Measurements from ENCODE around the gene CDH13. TPM values are rescaled to one million over a fixed set of nuclear protein-coding genes. Genes with fewer than 3 reads are reported as not detected.

Gene CDH13
- total RNA-seq, 1 donor from 2014 or later = 20.9 TPM

DNA sequence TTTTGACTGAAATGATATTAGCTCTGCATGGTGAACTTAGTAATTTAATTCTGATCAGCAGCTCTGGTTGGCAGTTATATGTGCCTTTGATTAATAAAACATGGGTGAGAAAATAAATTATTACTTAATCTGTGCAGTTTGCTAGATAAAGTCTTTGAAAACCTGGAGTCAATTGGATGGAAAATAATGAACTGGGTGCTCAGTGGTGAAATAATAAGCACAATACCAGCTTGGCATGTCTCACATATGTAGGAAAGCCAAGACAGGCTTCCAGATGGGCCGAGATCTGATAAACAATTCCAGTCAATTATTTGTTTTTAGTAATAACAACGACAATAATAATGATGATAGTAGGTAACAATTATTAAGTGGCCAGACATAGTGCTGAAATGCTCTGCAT lies 326.7 kb downstream of the CDH13 start:
- H3K27me3 ChIP-seq (ENCODE audit: control insufficient read depth in 3 of 3, insufficient read depth in 3 of 3, low read length in 3 of 3) = no peaks in the 10 kb centered on the region
- H3K4me1 ChIP-seq (ENCODE audit: control insufficient read depth in 3 of 3, insufficient read depth in 3 of 3, low read length in 3 of 3) = peaks cover 0 to under 1% (median 0%) of the 10 kb centered on the region in 3 donors
- H3K36me3 ChIP-seq (ENCODE audit: control insufficient read depth in 3 of 3, insufficient read depth in 3 of 3, low read length in 3 of 3) = no peaks in the 10 kb centered on the region
- H3K4me3 ChIP-seq (ENCODE audit: low read length in 3 of 3) = no peak overlapping the region
- no peaks in the 10 kb centered on the region for H3K9me3 ChIP-seq (ENCODE audit: control insufficient read depth in 3 of 3, low read length in 3 of 3)
- no peak overlapping the region for H3K9ac ChIP-seq (ENCODE audit: low read depth in 1 of 3, low read length in 3 of 3)
- no peak overlapping the region for H3K27ac ChIP-seq (ENCODE audit: low read depth, low read length)

DNA sequence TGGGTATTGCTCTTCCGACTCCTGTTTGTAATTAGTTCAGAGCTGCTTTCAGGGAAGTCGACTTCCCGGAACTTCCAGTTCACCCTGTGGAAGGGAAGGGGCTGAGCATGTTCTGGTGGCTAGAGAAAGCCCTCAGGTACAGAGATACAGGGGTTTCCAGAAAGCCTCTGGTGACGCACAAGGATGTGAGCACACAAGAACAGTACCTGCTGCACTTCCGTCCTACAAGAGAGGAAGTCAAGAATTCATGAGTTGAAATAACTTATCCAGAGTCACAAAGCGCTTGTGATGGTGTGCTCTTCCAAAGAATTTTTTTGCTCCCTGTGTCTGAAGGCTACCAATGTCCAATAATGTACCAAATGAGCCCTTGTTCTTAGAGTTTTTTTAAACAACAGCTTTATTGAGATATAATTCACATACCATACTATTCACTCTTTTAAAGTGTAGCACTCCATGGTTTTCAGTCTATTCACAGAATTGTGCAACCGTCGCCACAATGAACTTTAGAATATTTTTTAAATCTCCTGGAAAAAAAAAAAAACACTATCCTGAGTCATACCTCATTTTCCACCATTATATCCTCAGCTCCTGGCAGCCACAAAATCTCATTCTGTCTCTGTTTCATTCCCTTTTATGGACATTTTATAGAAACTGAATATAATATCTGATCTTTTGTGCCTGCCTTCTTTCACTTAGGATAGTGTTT lies 327.6 kb downstream of the CDH13 start:
- Histone ChIP-seq H3K4me1 (ENCODE audit: control insufficient read depth in 3 of 3, insufficient read depth in 3 of 3, low read length in 3 of 3) (peaks cover 0 to 3% (median 0%) of the 10 kb centered on the region in 3 donors), H3K27ac (ENCODE audit: low read depth, low read length) (no peak overlapping the region), H3K9me3 (ENCODE audit: control insufficient read depth in 3 of 3, low read length in 3 of 3) (no peaks in the 10 kb centered on the region), H3K4me3 (ENCODE audit: low read length in 3 of 3) (no peak overlapping the region), H3K9ac (ENCODE audit: low read depth in 1 of 3, low read length in 3 of 3) (no peak overlapping the region), H3K36me3 (ENCODE audit: control insufficient read depth in 3 of 3, insufficient read depth in 3 of 3, low read length in 3 of 3) (no peaks in the 10 kb centered on the region), H3K27me3 (ENCODE audit: control insufficient read depth in 3 of 3, insufficient read depth in 3 of 3, low read length in 3 of 3) (no peaks in the 10 kb centered on the region)

DNA sequence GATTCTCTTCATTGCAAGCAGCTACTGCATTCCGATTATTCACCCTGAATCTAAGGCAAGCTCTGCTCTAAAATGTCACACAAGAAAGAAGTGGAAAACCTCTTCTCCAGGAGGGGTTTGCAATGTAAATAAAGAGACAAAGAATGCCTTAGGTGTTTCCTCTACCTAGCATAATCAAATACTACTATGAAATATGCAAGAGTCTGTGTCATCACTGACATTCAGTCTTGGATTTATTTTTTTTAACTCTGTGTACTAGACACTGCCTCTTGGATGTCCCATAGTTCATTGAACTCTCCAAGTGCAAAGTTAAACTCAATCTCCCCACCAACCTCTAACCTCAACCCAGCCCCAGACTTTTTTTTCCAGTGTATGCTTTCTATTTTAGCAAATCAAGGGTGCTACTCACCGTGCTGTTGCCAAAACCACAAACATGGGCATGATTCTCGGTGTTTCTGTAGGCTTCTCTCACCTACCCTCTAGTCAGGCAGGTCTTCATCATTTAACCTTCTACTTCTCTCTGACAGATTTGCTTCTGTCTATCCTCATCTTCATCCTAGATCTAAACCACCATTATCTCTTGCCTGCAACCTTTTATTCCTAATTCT lies 329.1 kb downstream of the CDH13 start:
- H3K36me3 ChIP-seq (ENCODE audit: control insufficient read depth in 3 of 3, insufficient read depth in 3 of 3, low read length in 3 of 3) = no peaks in the 10 kb centered on the region
- no peak overlapping the region for H3K9ac ChIP-seq (ENCODE audit: low read depth in 1 of 3, low read length in 3 of 3)
- no peak overlapping the region for H3K27ac ChIP-seq (ENCODE audit: low read depth, low read length)

DNA sequence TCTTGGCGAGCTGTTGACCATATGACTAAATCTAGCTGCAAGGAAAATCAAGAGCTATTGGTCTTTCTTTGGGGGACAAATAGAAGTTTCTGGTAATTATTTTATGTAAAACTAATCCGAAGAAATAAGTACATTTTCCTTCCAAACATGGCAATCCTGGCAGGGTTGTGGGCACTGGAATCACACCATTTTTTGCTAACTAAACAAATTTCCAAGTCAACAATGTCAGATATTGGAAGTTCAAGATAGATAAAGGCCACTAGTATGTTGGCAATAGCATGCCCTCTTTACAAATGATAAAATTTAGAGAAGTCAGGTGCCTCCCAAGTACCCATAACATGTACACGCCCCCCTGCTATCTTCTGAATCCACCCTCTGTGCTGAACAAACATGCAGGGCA lies 330.4 kb downstream of the CDH13 start:
- H3K4me3 ChIP-seq (ENCODE audit: low read length in 3 of 3) = no peak overlapping the region
- H3K27me3 ChIP-seq (ENCODE audit: control insufficient read depth in 3 of 3, insufficient read depth in 3 of 3, low read length in 3 of 3) = no peaks in the 10 kb centered on the region
- no peaks in the 10 kb centered on the region for H3K9me3 ChIP-seq (ENCODE audit: control insufficient read depth in 3 of 3, low read length in 3 of 3)
- H3K9ac ChIP-seq (ENCODE audit: low read depth in 1 of 3, low read length in 3 of 3) = no peak overlapping the region
- peaks cover 0 to 3% (median 0%) of the 10 kb centered on the region in 3 donors for H3K4me1 ChIP-seq (ENCODE audit: control insufficient read depth in 3 of 3, insufficient read depth in 3 of 3, low read length in 3 of 3)
- no peaks in the 10 kb centered on the region for H3K36me3 ChIP-seq (ENCODE audit: control insufficient read depth in 3 of 3, insufficient read depth in 3 of 3, low read length in 3 of 3)
- no peak overlapping the region for H3K27ac ChIP-seq (ENCODE audit: low read depth, low read length)

More for the DNA sequence above, 329.1 kb downstream of the CDH13 start:
- Histone ChIP-seq H3K4me3 (ENCODE audit: low read length in 3 of 3) (no peak overlapping the region), H3K27me3 (ENCODE audit: control insufficient read depth in 3 of 3, insufficient read depth in 3 of 3, low read length in 3 of 3) (no peaks in the 10 kb centered on the region), H3K4me1 (ENCODE audit: control insufficient read depth in 3 of 3, insufficient read depth in 3 of 3, low read length in 3 of 3) (peaks cover 0 to 3% (median 0%) of the 10 kb centered on the region in 3 donors), H3K9me3 (ENCODE audit: control insufficient read depth in 3 of 3, low read length in 3 of 3) (no peaks in the 10 kb centered on the region)

DNA sequence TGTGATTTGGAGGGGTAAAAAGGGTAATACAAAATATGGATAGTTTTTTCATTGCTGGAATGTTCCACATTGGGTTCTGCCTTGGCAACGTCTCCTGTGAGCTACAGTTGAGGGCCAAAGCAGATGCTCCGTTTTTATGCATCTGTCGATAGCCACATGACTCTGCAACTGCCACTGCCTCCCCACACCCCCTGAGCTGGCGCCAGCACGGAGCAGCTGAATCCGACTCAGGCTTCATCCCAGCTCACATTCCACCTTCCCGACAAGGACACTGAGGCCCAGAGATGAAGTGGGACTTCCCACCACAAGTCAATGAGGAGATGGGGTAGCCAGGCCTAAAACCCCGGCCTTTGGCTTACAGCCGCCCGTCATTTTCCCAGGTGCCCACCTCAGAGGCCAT lies 334.1 kb downstream of the CDH13 start:
- Histone ChIP-seq H3K36me3 (ENCODE audit: control insufficient read depth in 3 of 3, insufficient read depth in 3 of 3, low read length in 3 of 3) (no peaks in the 10 kb centered on the region), H3K27me3 (ENCODE audit: control insufficient read depth in 3 of 3, insufficient read depth in 3 of 3, low read length in 3 of 3) (no peaks in the 10 kb centered on the region), H3K4me3 (ENCODE audit: low read length in 3 of 3) (no peak overlapping the region), H3K9ac (ENCODE audit: low read depth in 1 of 3, low read length in 3 of 3) (no peak overlapping the region), H3K4me1 (ENCODE audit: control insufficient read depth in 3 of 3, insufficient read depth in 3 of 3, low read length in 3 of 3) (peaks cover 0 to 3% (median 0%) of the 10 kb centered on the region in 3 donors), H3K27ac (ENCODE audit: low read depth, low read length) (no peak overlapping the region), H3K9me3 (ENCODE audit: control insufficient read depth in 3 of 3, low read length in 3 of 3) (no peaks in the 10 kb centered on the region)

DNA sequence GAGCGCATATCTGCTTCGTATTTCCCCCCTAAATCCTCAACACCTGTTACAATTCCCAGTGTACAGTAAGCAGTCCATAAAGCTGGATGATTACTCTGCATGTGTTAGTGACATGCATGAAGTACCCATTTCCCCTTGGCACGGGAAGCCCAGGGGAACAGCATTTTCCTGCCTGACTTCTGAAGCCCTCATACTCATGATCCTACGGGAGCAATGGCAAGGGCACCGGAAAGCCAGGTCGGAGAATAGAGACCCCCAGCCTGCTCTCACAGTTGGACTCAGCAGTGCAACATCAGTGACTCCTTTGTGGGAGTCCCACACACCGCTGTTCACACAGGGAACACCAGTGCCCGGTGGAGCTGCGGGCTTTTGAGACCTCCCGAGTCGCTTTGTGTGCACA lies 336.9 kb downstream of the CDH13 start:
- Histone ChIP-seq H3K27me3 (ENCODE audit: control insufficient read depth in 3 of 3, insufficient read depth in 3 of 3, low read length in 3 of 3) (no peaks in the 10 kb centered on the region), H3K36me3 (ENCODE audit: control insufficient read depth in 3 of 3, insufficient read depth in 3 of 3, low read length in 3 of 3) (no peaks in the 10 kb centered on the region), H3K9me3 (ENCODE audit: control insufficient read depth in 3 of 3, low read length in 3 of 3) (no peaks in the 10 kb centered on the region), H3K4me3 (ENCODE audit: low read length in 3 of 3) (no peak overlapping the region), H3K27ac (ENCODE audit: low read depth, low read length) (no peak overlapping the region), H3K9ac (ENCODE audit: low read depth in 1 of 3, low read length in 3 of 3) (no peak overlapping the region), H3K4me1 (ENCODE audit: control insufficient read depth in 3 of 3, insufficient read depth in 3 of 3, low read length in 3 of 3) (peaks cover 0 to 1% (median 0%) of the 10 kb centered on the region in 3 donors)

DNA sequence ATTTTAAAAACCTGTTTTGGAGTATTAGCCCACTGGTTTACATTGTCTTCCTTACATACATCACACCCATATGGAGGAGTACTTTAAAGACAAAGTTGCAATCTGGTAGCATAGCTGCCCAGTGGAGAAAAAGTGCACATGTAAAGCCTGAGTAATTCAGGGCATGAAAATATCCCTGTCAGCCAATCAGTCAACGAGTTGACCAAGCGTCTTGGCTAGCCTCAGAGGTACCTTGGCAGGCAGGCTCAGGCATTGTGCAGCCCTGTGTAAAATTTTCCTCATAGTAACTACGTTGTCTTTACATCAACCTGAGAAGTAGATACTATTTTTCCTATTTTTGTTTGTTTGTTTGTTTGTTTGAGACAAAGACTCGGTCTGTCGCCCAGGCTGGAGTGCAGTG lies 339.0 kb downstream of the CDH13 start:
- Histone ChIP-seq H3K4me1 (ENCODE audit: control insufficient read depth in 3 of 3, insufficient read depth in 3 of 3, low read length in 3 of 3) (no peaks in the 10 kb centered on the region), H3K9me3 (ENCODE audit: control insufficient read depth in 3 of 3, low read length in 3 of 3) (no peaks in the 10 kb centered on the region), H3K36me3 (ENCODE audit: control insufficient read depth in 3 of 3, insufficient read depth in 3 of 3, low read length in 3 of 3) (no peaks in the 10 kb centered on the region), H3K9ac (ENCODE audit: low read depth in 1 of 3, low read length in 3 of 3) (no peak overlapping the region), H3K27me3 (ENCODE audit: control insufficient read depth in 3 of 3, insufficient read depth in 3 of 3, low read length in 3 of 3) (no peaks in the 10 kb centered on the region), H3K4me3 (ENCODE audit: low read length in 3 of 3) (no peak overlapping the region), H3K27ac (ENCODE audit: low read depth, low read length) (no peak overlapping the region)

DNA sequence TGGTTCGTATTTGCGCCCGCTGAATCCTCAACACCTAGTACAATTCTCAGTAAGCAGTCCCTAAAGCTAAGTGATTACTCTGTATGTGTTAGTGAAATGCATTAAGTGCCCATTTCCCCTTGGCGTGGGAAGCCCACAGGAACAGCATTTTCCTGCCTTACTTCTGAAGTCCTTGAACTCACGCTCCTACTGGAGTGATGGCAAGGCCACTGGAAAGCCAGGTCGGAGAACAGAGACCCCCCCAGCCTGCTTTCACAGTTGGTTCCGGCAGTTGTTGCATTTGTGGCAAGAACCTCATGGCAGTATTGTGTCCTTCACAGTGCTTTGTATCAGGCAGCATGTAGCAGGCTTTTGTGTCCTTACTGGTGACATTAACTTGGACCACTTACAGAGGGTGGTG lies 340.7 kb downstream of the CDH13 start:
- H3K9me3 ChIP-seq (ENCODE audit: control insufficient read depth in 3 of 3, low read length in 3 of 3) = no peaks in the 10 kb centered on the region
- H3K27me3 ChIP-seq (ENCODE audit: control insufficient read depth in 3 of 3, insufficient read depth in 3 of 3, low read length in 3 of 3) = no peaks in the 10 kb centered on the region
- H3K4me1 ChIP-seq (ENCODE audit: control insufficient read depth in 3 of 3, insufficient read depth in 3 of 3, low read length in 3 of 3) = no peaks in the 10 kb centered on the region

DNA sequence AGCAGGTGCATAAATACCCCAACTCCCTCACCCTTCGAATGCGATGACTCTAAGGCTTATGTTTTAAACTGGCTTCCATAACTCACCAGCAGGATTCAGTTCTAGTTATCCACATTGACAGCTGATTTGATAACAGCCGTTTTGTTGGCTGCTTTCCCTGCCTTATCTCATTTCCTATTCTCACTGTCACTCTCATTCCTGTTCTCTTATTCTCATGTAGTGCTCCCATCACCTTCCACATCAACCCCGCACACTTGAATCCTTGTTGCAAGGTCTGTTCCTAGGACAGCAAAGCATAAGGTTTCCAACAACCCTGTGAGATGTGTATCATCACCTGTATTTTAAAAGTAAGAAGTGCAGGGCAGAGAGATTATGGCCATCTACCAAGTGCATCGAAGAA lies 344.4 kb downstream of the CDH13 start:
- no peaks in the 10 kb centered on the region for H3K4me1 ChIP-seq (ENCODE audit: control insufficient read depth in 3 of 3, insufficient read depth in 3 of 3, low read length in 3 of 3)
- no peak overlapping the region for H3K9ac ChIP-seq (ENCODE audit: low read depth in 1 of 3, low read length in 3 of 3)
- H3K27me3 ChIP-seq (ENCODE audit: control insufficient read depth in 3 of 3, insufficient read depth in 3 of 3, low read length in 3 of 3) = no peaks in the 10 kb centered on the region
- H3K27ac ChIP-seq (ENCODE audit: low read depth, low read length) = no peak overlapping the region
- no peak overlapping the region for H3K4me3 ChIP-seq (ENCODE audit: low read length in 3 of 3)
- H3K9me3 ChIP-seq (ENCODE audit: control insufficient read depth in 3 of 3, low read length in 3 of 3) = no peaks in the 10 kb centered on the region
- no peaks in the 10 kb centered on the region for H3K36me3 ChIP-seq (ENCODE audit: control insufficient read depth in 3 of 3, insufficient read depth in 3 of 3, low read length in 3 of 3)

More for the DNA sequence above, 340.7 kb downstream of the CDH13 start:
- Histone ChIP-seq H3K36me3 (ENCODE audit: control insufficient read depth in 3 of 3, insufficient read depth in 3 of 3, low read length in 3 of 3) (no peaks in the 10 kb centered on the region), H3K4me3 (ENCODE audit: low read length in 3 of 3) (no peak overlapping the region), H3K9ac (ENCODE audit: low read depth in 1 of 3, low read length in 3 of 3) (no peak overlapping the region), H3K27ac (ENCODE audit: low read depth, low read length) (no peak overlapping the region)

DNA sequence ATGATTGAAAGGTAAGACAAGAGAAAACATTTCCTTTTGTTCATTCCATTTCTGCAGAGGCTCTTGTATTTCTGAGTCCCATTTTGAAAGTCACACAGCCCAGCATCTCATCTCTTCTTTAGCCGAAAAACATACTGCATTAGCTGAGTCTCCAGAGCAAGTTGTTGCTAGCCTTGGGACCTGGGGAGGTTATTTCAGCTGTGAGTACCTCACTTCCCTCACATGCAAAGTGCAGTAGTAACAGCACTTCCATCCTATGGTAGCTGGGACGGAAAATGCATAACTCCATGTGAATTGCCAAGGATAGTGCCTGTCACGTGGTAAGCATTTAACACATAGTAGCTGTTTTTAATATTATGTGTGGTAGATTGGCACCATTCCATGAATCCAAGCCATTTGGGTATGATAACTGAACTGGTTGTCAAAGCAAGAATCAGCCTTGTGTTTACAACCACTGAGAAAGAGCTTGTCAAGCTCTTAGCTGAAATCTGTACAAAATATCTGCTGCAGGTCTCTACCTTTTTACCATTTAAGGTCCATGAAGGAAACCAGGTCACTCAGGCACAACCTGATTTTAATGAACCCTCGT lies 345.7 kb downstream of the CDH13 start:
- Histone ChIP-seq H3K27me3 (ENCODE audit: control insufficient read depth in 3 of 3, insufficient read depth in 3 of 3, low read length in 3 of 3) (no peaks in the 10 kb centered on the region), H3K9me3 (ENCODE audit: control insufficient read depth in 3 of 3, low read length in 3 of 3) (no peaks in the 10 kb centered on the region)

More for the DNA sequence above, 345.7 kb downstream of the CDH13 start:
- Histone ChIP-seq H3K27ac (ENCODE audit: low read depth, low read length) (no peak overlapping the region), H3K9ac (ENCODE audit: low read depth in 1 of 3, low read length in 3 of 3) (no peak overlapping the region), H3K4me3 (ENCODE audit: low read length in 3 of 3) (no peak overlapping the region), H3K36me3 (ENCODE audit: control insufficient read depth in 3 of 3, insufficient read depth in 3 of 3, low read length in 3 of 3) (no peaks in the 10 kb centered on the region), H3K4me1 (ENCODE audit: control insufficient read depth in 3 of 3, insufficient read depth in 3 of 3, low read length in 3 of 3) (no peaks in the 10 kb centered on the region)

All from skeletal muscle tissue (tissue), 4 donors.